Panc1 (cell line): Measurements from ENCODE around the gene OMP. TPM values are rescaled to one million over a fixed set of nuclear protein-coding genes. Genes with fewer than 3 reads are reported as not detected.

Source experiments
- ATAC-seq: fragments of 200-7000 bp; cut with Tn5 transposase; 2 replicates; pipeline ENCODE4 v1.9.1; 2020; ENCODE audit warnings: mild to moderate bottlenecking, moderate library complexity
- BruUV-seq: library from RNA; stranded (reverse); fragments of 400-500 nt; replicated peaks from 2 replicates; lab custom pipeline; 2021; lab: Mats Ljungman, UMichigan
- CTCF ChIA-PET: fragments of 300-600 bp; sonication (Branson Sonifier 250); formaldehyde crosslinking; loops from one replicate; lab custom pipeline; 2022; ENCODE audit warnings: antibody characterized with exemption; lab: Charles Lee
- POLR2A ChIA-PET: fragments of 300-600 bp; sonication (Branson Sonifier 250); formaldehyde crosslinking; loops from one replicate; lab custom pipeline; 2022; ENCODE audit warnings: antibody characterized with exemption; lab: Charles Lee
- DNase-seq: peaks from one replicate; pipeline ENCODE4 v3.0.0-alpha.2; 2010; ENCODE audit warnings: low read depth, low spot score
- H3K27ac ChIP-seq: 2 replicates; pipeline ENCODE4 v1.5.1; 2011; ENCODE audit warnings: mild to moderate bottlenecking, low read length, inconsistent platforms
- H3K27me3 ChIP-seq: fragments of 200-500 bp; sonication (Bioruptor generic); 2 replicates; pipeline ENCODE4 v1.6.0; 2014; ENCODE audit warnings: low read length, inconsistent platforms; ENCODE audit not compliant: control insufficient read depth, insufficient read depth
- H3K36me3 ChIP-seq: fragments of 200-500 bp; sonication (Bioruptor generic); 2 replicates; pipeline ENCODE4 v1.5.1; 2014; ENCODE audit warnings: inconsistent platforms, mild to moderate bottlenecking, low read length, moderate library complexity; ENCODE audit not compliant: control insufficient read depth, insufficient read depth
- H3K4me1 ChIP-seq: 2 replicates; pipeline ENCODE4 v1.5.1; 2011; ENCODE audit warnings: inconsistent platforms, mild to moderate bottlenecking, low read length, moderate library complexity; ENCODE audit not compliant: control insufficient read depth, insufficient read depth
- H3K4me3 ChIP-seq, 2 experiments: 2 replicates each; pipeline ENCODE4 v1.5.1; 2011 to 2012; ENCODE audit warnings: low read depth in 2 of 2, low read length in 2 of 2, mild to moderate bottlenecking in 2 of 2, inconsistent platforms in 1 of 2, moderate library complexity in 1 of 2
- H3K9me3 ChIP-seq: fragments of 200-500 bp; sonication (Bioruptor generic); 2 replicates; pipeline ENCODE4 v1.5.1; 2014; ENCODE audit warnings: low read depth, mild to moderate bottlenecking, inconsistent platforms, low read length, moderate library complexity; ENCODE audit not compliant: control insufficient read depth, insufficient read depth
- POLR2AphosphoS5 ChIP-seq: IDR thresholded peaks from 2 replicates; pipeline ENCODE4 v1.6.1; 2012; ENCODE audit warnings: mild to moderate bottlenecking, low read depth, low read length, moderate library complexity
- SIN3A ChIP-seq: IDR thresholded peaks from 2 replicates; pipeline ENCODE4 v1.6.1; 2012; ENCODE audit warnings: low read depth, mild to moderate bottlenecking, low read length, moderate library complexity, borderline replicate concordance; ENCODE audit not compliant: insufficient read depth
- TCF7L2 ChIP-seq: IDR thresholded peaks from 2 replicates; pipeline ENCODE4 v1.6.1; 2011; ENCODE audit warnings: mild to moderate bottlenecking, low read depth, low read length, inconsistent platforms
- in situ Hi-C: cut with HindIII; loops from 2 replicates; pipeline ENCODE4 v1.10.0; 2016; ENCODE audit warnings: low sequenced_read_pairs, low pct_unique_long_range_greater_than_20kb
- intact Hi-C: fragments of 100-400 bp; cut with micrococcal nuclease; formaldehyde crosslinking; loops from one replicate; pipeline ENCODE4 v1.10.0; 2022; ENCODE audit not compliant: unreplicated experiment
- total RNA-seq: library from RNA; stranded (reverse); gene quantifications from one replicate; pipeline ENCODE4 v1.2.1, GENCODE V29; 2021; ENCODE audit not compliant: unreplicated experiment
- TF ChIP-seq, protein P1 (sequence below): fragments of 450-650 bp; IDR thresholded peaks from 2 replicates; pipeline ENCODE4 v1.5.1; 2017; ENCODE audit warnings: mild to moderate bottlenecking
- TF ChIP-seq, protein P2 (sequence below), 2 experiments: IDR thresholded peaks; 2 replicates each; pipeline ENCODE4 v1.6.1; 2011 to 2012; ENCODE audit warnings: low read depth in 2 of 2, control low read depth in 1 of 2, low read length in 1 of 2, mild to moderate bottlenecking in 1 of 2, moderate library complexity in 1 of 2; ENCODE audit not compliant: insufficient read depth in 1 of 2

OMP gene
- total RNA-seq, 1 experiment from 2014 or later = 1.5 TPM

GRCh38 chr11:77063861-77064260 is 38.8 kb upstream of the OMP start:
- no peak for ATAC-seq
- in situ Hi-C loops (loop anchor here (10.0 kb wide), 1 partner anchor 81 kb away; no protein-coding TSS in a partner anchor), intact Hi-C loops (no loop called here)
- CTCF ChIA-PET = interaction anchor here (2.5 kb wide), 1 partner anchor 27 kb away, joined by 7 read pairs; no protein-coding TSS in a partner anchor
- Histone ChIP-seq H3K27ac (no peak overlapping the region), H3K9me3 (no peaks in the 10 kb centered on the region), H3K4me3 (no peak overlapping the region), H3K4me1 (peaks cover 6% of the 10 kb centered on the region), H3K27me3 (no peaks in the 10 kb centered on the region), H3K36me3 (no peaks in the 10 kb centered on the region)
- BruUV-seq = no TSS peak
- no peak for DNase-seq
- TF ChIP-seq POLR2AphosphoS5 (no peak), TCF7L2 (no peak)
- POLR2A ChIA-PET = no interaction called here

DNA sequence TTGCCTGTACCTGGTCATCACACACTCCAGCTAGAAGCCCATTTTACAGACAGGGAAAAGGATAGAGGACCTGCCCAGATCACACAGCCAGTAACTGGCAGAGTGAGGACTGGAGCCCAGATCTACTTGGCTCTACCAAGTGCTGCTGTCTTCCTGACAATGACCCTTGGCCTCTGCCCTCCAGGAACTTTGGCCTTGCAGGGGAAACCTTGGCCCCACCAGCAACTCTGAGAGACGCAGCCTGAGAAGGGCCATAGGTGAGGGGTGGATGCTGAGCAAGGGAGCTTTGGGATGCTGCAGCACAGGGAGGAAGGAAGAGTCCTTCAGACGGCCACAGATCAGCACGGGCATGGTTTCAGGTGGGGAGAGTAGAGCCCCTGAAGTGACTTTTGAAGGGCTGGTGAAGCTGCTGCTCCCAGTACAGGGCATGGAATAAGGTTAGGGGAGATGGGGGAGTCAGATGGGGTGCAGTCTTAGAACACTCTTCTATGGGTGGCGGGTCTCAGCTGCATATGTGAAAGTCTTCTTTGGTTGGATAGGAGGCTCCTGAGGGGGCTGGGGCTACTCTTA is 37.9 kb upstream of the OMP start:
- no TSS peak for BruUV-seq
- POLR2A ChIA-PET = no interaction called here
- no peak for TF ChIP-seq POLR2AphosphoS5
- no peak for TF ChIP-seq TCF7L2
- TF ChIP-seq, protein P1, sequence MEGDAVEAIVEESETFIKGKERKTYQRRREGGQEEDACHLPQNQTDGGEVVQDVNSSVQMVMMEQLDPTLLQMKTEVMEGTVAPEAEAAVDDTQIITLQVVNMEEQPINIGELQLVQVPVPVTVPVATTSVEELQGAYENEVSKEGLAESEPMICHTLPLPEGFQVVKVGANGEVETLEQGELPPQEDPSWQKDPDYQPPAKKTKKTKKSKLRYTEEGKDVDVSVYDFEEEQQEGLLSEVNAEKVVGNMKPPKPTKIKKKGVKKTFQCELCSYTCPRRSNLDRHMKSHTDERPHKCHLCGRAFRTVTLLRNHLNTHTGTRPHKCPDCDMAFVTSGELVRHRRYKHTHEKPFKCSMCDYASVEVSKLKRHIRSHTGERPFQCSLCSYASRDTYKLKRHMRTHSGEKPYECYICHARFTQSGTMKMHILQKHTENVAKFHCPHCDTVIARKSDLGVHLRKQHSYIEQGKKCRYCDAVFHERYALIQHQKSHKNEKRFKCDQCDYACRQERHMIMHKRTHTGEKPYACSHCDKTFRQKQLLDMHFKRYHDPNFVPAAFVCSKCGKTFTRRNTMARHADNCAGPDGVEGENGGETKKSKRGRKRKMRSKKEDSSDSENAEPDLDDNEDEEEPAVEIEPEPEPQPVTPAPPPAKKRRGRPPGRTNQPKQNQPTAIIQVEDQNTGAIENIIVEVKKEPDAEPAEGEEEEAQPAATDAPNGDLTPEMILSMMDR = no peak
- TF ChIP-seq, protein P2, sequence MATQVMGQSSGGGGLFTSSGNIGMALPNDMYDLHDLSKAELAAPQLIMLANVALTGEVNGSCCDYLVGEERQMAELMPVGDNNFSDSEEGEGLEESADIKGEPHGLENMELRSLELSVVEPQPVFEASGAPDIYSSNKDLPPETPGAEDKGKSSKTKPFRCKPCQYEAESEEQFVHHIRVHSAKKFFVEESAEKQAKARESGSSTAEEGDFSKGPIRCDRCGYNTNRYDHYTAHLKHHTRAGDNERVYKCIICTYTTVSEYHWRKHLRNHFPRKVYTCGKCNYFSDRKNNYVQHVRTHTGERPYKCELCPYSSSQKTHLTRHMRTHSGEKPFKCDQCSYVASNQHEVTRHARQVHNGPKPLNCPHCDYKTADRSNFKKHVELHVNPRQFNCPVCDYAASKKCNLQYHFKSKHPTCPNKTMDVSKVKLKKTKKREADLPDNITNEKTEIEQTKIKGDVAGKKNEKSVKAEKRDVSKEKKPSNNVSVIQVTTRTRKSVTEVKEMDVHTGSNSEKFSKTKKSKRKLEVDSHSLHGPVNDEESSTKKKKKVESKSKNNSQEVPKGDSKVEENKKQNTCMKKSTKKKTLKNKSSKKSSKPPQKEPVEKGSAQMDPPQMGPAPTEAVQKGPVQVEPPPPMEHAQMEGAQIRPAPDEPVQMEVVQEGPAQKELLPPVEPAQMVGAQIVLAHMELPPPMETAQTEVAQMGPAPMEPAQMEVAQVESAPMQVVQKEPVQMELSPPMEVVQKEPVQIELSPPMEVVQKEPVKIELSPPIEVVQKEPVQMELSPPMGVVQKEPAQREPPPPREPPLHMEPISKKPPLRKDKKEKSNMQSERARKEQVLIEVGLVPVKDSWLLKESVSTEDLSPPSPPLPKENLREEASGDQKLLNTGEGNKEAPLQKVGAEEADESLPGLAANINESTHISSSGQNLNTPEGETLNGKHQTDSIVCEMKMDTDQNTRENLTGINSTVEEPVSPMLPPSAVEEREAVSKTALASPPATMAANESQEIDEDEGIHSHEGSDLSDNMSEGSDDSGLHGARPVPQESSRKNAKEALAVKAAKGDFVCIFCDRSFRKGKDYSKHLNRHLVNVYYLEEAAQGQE (IDR thresholded peaks at IDR 0.05; ENCODE audit: insufficient read depth in 1 of 2, low read depth in 2 of 2, low read length in 1 of 2) = no peak
- TF ChIP-seq SIN3A = no peak
- in situ Hi-C loops = loop anchor here (10.0 kb wide), 1 partner anchor 80 kb away; no protein-coding TSS in a partner anchor
- DNase-seq = no peak
- no peak for ATAC-seq
- intact Hi-C loops = no loop called here
- Histone ChIP-seq H3K27ac (no peak overlapping the region), H3K36me3 (no peaks in the 10 kb centered on the region), H3K9me3 (no peaks in the 10 kb centered on the region), H3K4me1 (peaks cover 6% of the 10 kb centered on the region), H3K27me3 (no peaks in the 10 kb centered on the region), H3K4me3 (no peak overlapping the region)
- CTCF ChIA-PET = interaction anchor here (1.2 to 2.5 kb wide), 2 partner anchors 17 to 26 kb away, joined by 6 to 7 read pairs; no protein-coding TSS in a partner anchor

GRCh38 chr11:77065878-77066228 is 36.8 kb upstream of the OMP start:
- CTCF ChIA-PET = interaction anchor here (2.5 kb wide), 1 partner anchor 25 kb away, joined by 7 read pairs; no protein-coding TSS in a partner anchor
- no peaks in the 10 kb centered on the region for H3K36me3 ChIP-seq
- intact Hi-C loops (no loop called here), in situ Hi-C loops (loop anchor here (10.0 kb wide), 1 partner anchor 79 kb away; no protein-coding TSS in a partner anchor)
- ATAC-seq (no peak), DNase-seq (no peak)
- no peaks in the 10 kb centered on the region for H3K9me3 ChIP-seq
- peak overlapping the region; percentile 74 to 79 for H3K4me3 ChIP-seq
- TF ChIP-seq, protein P2 (IDR thresholded peaks at IDR 0.05; ENCODE audit: insufficient read depth in 1 of 2, low read depth in 2 of 2, low read length in 1 of 2) = no peak
- TF ChIP-seq TCF7L2 = no peak
- TF ChIP-seq POLR2AphosphoS5 = no peak
- H3K27me3 ChIP-seq = no peaks in the 10 kb centered on the region
- no TSS peak for BruUV-seq
- H3K4me1 ChIP-seq = peaks cover 6% of the 10 kb centered on the region
- POLR2A ChIA-PET = no interaction called here
- peak overlapping the region; percentile 77 for H3K27ac ChIP-seq
